Measurements from ENCODE around the gene KIFC3. TPM values are rescaled to one million over a fixed set of nuclear protein-coding genes. Genes with fewer than 3 reads are reported as not detected.
"Not testable (repeated sequence)": the region's sequence is repeated elsewhere in the genome, so short reads cannot be mapped to it uniquely, and the experiment has no call there.

KIFC3 gene
- total RNA-seq, 1 experiment from 2014 or later = 71.2 TPM

- no peak for DNase-seq (ENCODE audit: low read depth)
Observed at GRCh38 chr16:57739756-57740422, 62.4 kb downstream of the KIFC3 start.

GRCh38 chr16:57738844-57739243 lies 63.4 kb downstream of the KIFC3 start:
- DNase-seq (ENCODE audit: low read depth) = no peak

DNA sequence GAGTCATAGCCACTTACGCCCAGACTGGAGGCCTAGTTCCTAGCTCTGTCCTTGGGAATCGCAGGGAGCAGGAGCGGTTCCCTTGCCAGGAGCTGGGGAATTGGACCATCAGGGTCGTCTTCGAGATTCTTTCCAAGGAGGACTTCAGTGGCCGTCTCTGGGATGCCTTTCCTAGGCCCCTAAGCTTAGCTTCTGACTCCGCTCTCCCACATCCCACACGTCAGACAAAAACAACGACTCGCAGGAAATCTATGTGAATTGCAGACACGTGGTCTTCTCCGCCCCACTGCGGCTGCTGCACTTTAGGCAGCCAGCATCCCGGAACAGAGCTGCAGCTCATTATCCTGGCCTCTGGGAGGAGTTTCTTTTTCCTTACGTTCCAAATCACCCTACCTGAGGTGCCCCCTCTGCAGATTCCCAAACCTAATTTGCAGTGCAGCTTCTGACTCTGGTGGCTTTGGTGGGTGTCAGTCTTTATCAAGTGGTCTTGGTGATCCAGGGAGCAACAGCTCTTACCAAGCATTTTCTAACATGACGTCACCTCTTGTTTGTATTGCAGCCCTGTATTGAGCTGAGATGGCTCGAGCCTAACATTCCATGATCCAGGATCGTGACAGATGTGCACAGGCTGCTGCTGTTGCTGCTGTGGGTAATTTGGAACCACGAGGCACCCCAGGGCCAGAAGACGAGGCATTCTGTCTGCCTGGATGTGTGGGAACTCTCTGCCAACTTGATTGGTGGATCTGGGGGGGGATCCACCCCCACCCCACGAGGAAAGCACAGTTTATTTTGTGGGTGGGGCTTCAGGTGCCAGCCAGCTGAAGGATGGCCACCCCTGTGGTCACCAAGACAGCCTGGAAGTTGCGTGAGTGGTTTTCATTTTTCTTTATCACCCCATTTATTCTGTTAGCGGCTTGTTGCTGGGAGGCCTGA lies 65.6 kb downstream of the KIFC3 start:
- DNase-seq (ENCODE audit: low read depth) = peak; percentile 69

GRCh38 chr16:57735755-57736418 lies 66.4 kb downstream of the KIFC3 start, which contains the start of gene KATNB1:
Gene KATNB1, plus strand, starts transcription at chr16:57735770. Its CDS starts 1,474 bp downstream, at chr16:57737244.
- DNase-seq (ENCODE audit: low read depth) = peak; percentile 37

- peak; percentile 100 for DNase-seq (ENCODE audit: low read depth)
Observed at GRCh38 chr16:57734925-57735754, 67.2 kb downstream of the KIFC3 start.

- DNase-seq (ENCODE audit: low read depth) = no peak
Observed at GRCh38 chr16:57734308-57734924, 67.9 kb downstream of the KIFC3 start.

DNA sequence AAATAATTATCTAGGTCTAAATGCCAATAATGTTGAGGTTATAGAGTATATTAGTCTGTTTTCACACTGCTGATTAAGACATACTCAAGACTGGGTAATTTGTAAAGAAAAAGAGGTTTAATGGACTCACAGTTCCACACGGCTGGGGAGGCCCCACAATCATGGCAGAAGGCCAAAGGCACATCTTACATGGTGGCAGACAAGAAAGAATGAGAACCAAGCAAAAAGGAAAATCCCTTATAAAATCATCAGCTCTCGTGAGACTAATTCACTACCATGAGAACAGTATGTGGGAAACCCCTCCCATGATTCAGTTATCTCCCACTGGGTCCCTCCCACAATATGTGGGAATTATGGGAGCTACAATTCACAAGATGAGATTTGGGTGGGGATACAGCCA lies 69.6 kb downstream of the KIFC3 start:
- no peak for DNase-seq (ENCODE audit: low read depth)

DNA sequence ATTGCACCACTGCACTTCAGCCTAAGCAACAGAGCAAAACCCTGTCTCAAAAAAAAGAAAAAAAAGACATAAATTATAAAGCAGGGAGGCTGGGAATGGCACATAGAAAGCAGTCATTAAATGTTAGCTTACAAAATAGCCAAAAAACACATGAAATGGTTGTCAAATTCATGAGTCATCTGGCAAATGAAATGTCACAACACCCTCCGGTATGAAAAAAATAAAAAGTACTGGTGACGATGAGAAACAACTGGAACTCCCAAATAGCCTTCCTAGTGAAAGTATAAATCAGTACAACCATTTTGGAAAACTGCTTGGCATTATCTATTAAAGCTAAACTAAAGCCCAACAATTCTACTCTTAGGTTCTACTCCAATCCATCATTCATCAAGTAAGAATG lies 70.3 kb downstream of the KIFC3 start:
- DNase-seq (ENCODE audit: low read depth) = peak; percentile 42

DNA sequence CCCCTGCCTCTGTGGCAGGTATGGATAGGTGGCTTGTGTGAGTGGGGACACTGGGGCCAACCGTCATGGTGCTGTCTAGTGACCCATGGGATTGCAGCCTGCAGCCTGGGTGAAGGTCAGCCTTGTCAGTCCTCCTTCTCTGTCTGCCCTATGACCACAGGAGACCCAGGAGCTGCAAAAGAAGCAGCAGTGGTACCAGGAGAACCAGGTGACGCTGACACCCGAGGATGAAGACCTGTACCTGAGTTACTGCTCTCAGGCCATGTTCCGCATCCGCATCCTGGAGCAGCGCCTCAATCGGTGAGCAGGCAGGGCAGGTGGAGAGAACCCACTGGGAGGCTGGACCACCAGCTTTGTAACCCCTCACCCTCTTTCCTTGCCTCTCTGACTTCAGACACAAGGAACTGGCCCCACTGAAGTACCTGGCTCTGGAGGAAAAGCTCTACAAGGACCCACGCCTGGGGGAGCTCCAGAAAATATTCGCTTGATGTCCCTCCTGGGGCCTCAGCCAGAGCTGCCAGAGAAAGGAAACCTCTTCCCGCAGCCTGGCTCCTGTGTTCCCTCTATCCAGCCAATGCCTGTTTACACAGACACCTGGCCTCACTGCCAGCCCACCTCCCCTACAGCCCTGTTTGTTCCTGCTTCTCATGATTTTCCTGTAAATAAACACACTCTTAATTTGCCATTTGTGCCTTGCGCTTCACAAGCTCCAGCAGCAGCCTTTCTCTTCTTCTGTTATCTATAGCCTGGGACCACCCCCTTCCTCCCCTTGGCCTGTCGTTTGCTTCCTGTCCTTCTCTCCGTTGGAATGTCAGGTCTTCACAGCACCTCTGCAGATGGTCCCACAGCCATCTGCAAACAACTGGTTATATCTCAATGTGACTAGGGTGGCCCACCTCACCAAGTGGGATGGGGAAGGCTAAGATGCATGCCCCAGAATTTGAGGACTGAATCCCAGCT lies 71.2 kb downstream of the KIFC3 start:
- DNase-seq (ENCODE audit: low read depth) = no peak

GRCh38 chr16:57729852-57730251 lies 72.4 kb downstream of the KIFC3 start:
- not testable (repeated sequence) for DNase-seq (ENCODE audit: low read depth)

- DNase-seq (ENCODE audit: low read depth) = no peak
Observed at GRCh38 chr16:57729182-57729484, 73.2 kb downstream of the KIFC3 start.

GRCh38 chr16:57728336-57729181 lies 73.7 kb downstream of the KIFC3 start:
- DNase-seq (ENCODE audit: low read depth) = no peak

- no peak for DNase-seq (ENCODE audit: low read depth)
Observed at GRCh38 chr16:57727610-57728009, 74.7 kb downstream of the KIFC3 start.

DNA sequence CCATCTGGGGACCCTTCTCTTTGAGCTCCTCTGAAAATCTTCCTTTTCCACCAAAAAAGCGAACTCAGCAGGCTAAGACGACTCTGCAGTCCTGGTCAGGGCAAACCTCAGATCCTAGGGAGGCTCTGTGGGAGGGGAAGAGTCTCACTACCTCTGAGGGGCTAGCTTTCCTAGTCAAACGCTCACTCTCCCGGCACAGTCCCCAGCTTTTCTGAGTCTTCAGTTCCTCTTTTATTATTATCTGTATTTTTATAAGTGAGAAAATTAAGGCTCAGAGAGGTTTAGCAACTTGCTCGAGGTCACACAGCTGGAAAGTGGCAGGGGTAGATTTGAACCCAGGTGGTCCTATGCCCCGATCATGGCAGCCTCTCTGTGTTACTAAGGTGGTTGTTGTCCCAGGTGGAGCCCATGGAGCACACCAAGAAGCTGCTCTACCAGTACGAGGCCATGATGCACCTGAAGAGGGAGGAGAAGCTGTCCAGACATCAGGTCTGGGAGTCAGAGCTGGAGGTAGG lies 75.8 kb downstream of the KIFC3 start:
- no peak for DNase-seq (ENCODE audit: low read depth)

- DNase-seq (ENCODE audit: low read depth) = no peak
Observed at GRCh38 chr16:57725976-57726375, 76.3 kb downstream of the KIFC3 start.

DNA sequence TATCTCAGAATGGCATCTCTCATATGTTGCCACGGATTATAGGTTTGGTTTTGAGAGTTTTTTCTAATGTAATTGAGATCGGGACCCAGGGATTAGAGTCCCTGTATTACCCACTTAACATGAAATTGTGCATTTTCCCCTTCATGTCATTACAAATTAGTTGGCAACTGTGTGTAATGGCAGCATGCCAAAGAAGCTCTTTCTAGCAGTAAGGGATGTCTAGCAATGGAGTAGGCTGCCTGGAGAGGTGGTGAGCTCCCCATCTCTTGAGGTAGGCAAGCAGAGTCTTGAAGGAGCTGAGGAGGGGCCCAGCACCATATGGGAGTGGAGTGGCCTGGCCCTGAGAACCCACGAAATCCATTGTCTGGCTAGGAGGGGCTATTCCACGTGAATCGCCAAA lies 76.7 kb downstream of the KIFC3 start:
- DNase-seq (ENCODE audit: low read depth) = peak; percentile 10

- DNase-seq (ENCODE audit: low read depth) = no peak
Observed at GRCh38 chr16:57725151-57725550, 77.1 kb downstream of the KIFC3 start.

- DNase-seq (ENCODE audit: low read depth) = no peak
Observed at GRCh38 chr16:57724531-57724930, 77.8 kb downstream of the KIFC3 start.

GRCh38 chr16:57723170-57723569 lies 79.1 kb downstream of the KIFC3 start:
- peak; percentile 25 for DNase-seq (ENCODE audit: low read depth)

Data from M059J (cell line).